Thyroid gland (tissue), 4 donors: Measurements from ENCODE around the gene TAB2.

Source experiments
- CTCF ChIP-seq, 6 experiments: fragments of 200-600 bp in 3 of 6; fragments of 450-650 bp in 3 of 6; sonication (generic) in 3 of 6; IDR thresholded peaks; one replicate each; pipeline ENCODE4 v1.5.1; 2016 to 2019; ENCODE audit warnings: antibody characterized with exemption in 6 of 6, mild to moderate bottlenecking in 2 of 6, inconsistent platforms in 1 of 6, moderate library complexity in 1 of 6
- POLR2A ChIP-seq, 2 donors: fragments of 450-650 bp; IDR thresholded peaks; one replicate each; pipeline ENCODE4 v1.6.1; 2017; ENCODE audit warnings: antibody characterized with exemption in 2 of 2, mild to moderate bottlenecking in 2 of 2, moderate library complexity in 1 of 2

DNA sequence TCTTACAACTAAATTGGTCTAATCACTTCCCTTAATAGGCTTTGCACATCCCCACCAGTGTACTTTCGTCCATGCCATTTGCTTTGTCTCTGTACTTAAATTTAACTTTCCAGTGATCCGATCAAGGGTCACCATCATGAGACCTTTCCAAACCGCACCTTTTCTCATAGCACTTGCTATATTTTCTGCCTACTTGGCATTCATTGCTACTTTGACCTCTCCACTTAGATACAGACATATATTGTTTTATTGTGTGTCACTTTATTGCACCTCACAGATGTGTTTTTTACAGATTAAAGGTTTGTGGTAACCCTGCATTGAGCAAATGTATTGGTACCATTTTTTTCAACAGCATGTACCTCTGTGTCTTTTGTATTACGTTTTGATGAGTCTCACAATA lies 97.3 kb downstream of the TAB2 start:
- TF ChIP-seq CTCF (IDR thresholded peaks at IDR 0.05) (no peak), POLR2A (IDR thresholded peaks at IDR 0.05) (no peak)
